NCI-H146 (cell line): ENCODE results near the gene CFAP299.
A peak's percentile ranks its signal among the peaks of the same experiment; 100 is the strongest.

ENCODE experiments used
- DNase-seq: peaks from one replicate; lab custom pipeline; 2025; lab: John Stamatoyannopoulos, UW

Gene CFAP299

GRCh38 chr4:80925293-80925692 lies 589.8 kb downstream of the CFAP299 start:
- DNase-seq: no peak

DNA sequence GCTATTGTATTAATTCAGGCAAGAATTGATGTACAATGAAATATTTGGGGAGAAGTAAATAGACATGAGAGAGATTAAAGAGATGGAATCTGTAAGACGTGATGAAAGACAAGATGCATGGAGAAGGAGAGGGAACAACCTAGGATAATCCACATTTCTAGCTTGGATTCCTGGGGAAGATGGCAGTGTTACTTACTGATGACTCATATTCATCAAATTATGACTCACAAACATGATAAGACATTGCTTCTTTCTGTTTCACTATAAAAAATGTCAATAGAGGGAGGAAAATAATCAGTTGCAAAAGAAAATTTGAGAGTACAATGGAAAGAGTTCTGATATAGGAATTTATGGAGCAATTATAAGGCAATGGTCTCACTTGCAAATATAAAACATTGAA lies 590.9 kb downstream of the CFAP299 start:
- DNase-seq: no peak

DNA sequence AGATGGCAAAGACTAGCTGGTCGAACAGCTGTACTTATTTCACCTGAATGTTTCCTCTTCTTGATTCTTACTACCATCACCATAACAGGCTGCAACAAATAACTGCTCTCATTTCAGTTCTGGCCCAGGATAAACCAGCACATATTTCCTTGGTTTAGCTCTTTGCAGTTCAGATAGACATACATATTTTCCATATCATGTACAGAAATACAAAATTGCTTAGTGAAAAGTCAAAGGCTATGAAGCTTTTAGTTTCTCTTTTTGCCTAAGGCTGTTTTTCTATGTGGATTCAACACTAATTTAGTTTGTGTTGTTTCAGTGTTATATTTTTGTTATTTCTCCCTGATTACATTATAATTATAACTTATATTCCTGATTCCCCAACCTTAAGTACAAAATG lies 591.4 kb downstream of the CFAP299 start:
- DNase-seq: no peak

DNA sequence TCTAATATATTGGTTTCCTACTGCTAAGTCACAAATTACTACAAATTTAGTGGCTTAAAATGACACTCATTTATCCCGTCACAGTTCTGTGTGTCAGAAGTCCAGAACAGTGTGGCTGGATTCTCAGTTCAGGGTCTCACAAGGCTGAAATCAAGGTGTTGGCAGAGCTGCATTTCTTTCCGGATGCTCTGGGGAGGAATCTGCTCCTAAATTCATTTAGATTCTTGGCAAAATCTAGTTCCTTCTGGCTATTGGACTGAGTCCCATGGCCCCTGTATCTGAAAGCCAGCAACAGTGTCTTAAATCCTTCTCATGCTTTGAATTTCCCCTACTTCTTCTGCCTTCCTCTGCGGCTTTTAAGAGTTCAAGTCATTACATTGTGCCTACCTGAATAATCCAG lies 591.9 kb downstream of the CFAP299 start:
- DNase-seq: no peak

DNA sequence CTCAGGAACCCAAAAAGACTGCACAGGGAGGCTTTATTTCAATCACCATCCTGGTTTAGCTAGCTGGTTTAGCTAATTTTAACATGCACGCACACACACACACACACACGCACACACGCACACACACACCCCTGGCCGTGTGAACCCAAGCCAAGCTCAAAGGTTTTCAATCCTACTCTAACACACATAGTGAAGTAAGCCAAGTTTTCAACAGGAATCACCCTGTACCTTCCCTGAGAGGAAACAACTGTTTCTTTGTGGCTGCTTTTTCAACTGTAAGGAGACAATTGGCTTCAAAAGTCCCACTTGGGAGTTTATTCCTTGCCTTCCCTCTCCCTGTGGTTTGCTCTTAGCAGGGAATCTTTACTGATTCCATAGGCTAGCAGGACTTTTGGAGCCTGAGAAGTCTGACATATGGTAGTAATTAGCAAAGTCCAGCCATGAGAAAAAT lies 596.1 kb downstream of the CFAP299 start:
- DNase-seq: no peak

GRCh38 chr4:80948141-80948540 lies 612.6 kb downstream of the CFAP299 start:
- no peak for DNase-seq

- DNase-seq: no peak
Measured at GRCh38 chr4:80948995-80949394, 613.5 kb downstream of the CFAP299 start.

- DNase-seq: no peak
Measured at GRCh38 chr4:80956421-80956820, 620.9 kb downstream of the CFAP299 start.

GRCh38 chr4:80963051-80963450 lies 627.5 kb downstream of the CFAP299 start:
- DNase-seq: no peak

DNA sequence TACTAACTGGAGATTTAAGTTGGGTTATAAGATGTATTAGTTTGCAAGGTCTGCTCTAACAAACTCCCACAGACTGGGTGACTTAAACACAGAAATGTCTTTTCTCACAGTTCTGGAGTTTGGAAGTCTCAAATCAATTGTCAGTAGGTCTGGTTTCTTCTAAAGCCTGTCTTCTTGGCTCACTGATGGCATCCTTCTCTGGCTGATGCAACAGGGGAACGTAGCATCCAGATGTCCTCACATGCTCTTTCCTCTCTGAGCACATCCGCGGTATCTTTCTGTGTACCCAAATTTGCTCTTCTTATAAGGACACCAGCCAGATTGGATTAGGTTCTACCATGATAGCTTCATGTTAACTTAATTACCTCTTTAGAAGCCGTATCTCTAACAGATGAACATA lies 631.8 kb downstream of the CFAP299 start:
- no peak for DNase-seq

- no peak for DNase-seq
Measured at GRCh38 chr4:80980239-80980638, 644.7 kb downstream of the CFAP299 start.

DNA sequence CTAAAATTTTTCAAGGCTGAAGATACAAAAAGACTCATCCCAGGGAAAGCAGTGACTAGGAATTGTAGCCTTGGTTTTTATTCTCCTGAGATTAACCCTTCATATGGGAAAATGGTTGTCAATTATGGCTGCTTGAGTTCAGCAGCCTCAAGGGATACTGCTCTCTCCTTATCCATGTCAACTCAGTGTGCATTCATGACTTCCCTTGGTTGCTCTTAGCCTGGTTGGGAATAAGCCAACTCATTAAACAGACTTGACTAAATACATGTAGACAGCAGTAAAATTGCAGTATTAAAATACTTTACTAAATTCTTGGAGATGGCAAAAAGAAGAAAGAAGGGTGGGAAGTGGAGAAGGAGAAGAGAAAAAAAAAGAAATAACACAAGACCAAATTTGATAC lies 650.5 kb downstream of the CFAP299 start:
- DNase-seq: no peak

GRCh38 chr4:80989921-80990544 lies 654.5 kb downstream of the CFAP299 start:
- peak; percentile 56 for DNase-seq

DNA sequence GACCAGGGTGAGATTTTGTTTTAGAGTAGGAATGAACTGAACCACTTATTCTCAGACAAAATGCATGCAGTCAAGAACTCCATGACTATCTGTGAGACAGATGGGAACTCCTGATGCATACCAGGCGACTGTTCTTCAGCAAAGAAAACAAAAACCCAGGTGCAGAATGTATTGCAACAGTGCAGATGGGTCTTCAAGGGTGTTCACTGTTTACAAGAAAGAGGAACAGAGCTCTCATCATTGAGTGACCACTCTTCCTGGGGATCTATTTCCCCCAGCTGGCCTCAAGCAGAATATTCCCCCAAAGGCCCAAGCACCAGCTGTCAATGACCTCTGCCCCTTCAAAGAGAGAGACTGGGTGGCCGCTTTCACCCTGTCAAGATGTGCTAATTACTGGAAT lies 655.3 kb downstream of the CFAP299 start:
- DNase-seq: no peak

- no peak for DNase-seq
Measured at GRCh38 chr4:80999943-81000342, 664.4 kb downstream of the CFAP299 start.

GRCh38 chr4:81003597-81004111 lies 668.1 kb downstream of the CFAP299 start:
- DNase-seq: no peak

DNA sequence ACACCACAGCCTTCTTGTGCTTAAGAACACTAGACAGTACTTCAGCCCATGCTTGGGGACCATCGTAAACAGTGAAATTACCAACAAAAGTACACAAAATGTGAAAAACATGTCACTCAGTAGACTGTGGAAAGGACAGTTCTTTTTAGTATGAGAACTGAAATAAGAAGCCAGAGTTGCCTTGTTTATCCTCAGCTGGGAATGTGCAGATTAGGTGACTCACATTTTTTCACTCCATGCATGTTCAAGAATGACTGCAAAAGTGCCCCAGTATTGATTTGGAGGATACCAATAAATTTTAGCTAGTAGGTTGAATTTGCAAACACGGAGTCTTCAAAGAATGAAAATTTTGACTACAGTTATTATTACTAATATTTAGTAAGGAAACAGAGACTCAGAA lies 671.9 kb downstream of the CFAP299 start:
- no peak for DNase-seq
